ENCODE data around the gene ACTRT2.

DNA sequence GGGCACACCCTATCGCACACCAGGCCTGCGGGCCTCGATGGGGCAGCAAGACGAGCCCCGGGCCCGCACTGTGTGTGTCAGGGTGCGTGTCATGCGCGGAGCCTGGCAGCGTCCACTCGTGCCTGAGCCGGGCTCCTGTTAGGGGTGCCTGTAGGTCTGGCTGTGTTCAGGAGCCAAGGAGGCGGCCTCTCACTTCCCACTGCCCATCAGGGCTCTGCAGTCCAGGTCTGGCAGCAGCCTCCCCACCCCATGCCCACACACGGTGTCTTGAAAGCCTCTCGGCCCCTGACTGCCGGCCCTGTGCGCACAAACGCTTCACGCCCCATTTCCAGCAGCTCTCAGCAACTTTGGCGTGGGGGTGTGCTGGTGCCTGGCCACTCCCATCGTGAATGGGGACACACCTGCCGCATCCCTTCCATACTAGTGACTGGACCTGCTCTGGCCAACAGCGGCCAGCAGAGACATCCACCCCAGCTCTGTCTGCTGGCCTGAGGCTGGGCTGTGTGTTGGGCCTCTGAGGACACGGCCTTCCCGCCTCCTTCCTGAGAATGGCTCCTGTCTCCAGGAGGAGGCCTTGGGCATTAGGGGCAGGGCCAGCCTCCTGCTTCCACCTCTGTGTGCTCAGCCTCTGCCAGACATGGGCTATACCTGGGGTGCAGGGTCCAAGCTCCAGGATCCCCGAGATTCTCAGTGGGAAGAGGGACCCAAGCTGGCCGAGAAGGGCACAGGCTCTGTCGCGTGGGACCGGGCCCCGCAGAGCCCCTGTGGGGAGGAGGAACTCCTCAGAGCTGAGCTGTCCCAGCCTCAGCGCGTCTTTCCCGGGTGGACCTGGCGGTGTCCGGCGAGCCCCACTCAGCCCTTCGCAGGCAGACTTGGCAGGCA lies 41.8 kb upstream of the ACTRT2 start:
- TF ChIP-seq, protein P1, sequence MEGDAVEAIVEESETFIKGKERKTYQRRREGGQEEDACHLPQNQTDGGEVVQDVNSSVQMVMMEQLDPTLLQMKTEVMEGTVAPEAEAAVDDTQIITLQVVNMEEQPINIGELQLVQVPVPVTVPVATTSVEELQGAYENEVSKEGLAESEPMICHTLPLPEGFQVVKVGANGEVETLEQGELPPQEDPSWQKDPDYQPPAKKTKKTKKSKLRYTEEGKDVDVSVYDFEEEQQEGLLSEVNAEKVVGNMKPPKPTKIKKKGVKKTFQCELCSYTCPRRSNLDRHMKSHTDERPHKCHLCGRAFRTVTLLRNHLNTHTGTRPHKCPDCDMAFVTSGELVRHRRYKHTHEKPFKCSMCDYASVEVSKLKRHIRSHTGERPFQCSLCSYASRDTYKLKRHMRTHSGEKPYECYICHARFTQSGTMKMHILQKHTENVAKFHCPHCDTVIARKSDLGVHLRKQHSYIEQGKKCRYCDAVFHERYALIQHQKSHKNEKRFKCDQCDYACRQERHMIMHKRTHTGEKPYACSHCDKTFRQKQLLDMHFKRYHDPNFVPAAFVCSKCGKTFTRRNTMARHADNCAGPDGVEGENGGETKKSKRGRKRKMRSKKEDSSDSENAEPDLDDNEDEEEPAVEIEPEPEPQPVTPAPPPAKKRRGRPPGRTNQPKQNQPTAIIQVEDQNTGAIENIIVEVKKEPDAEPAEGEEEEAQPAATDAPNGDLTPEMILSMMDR (IDR thresholded peaks at IDR 0.05), result no peak
- TF ChIP-seq POLR2A (IDR thresholded peaks at IDR 0.05; ENCODE audit: low read depth), result no peak

All from esophagus muscularis mucosa (tissue), 3 donors.